ENCODE data around the gene SRRM4.
"Not testable (repeated sequence)": the region's sequence is repeated elsewhere in the genome, so short reads cannot be mapped to it uniquely, and the experiment has no call there.

SRRM4 gene

GRCh38 chr12:119008691-119009221, 27.4 kb downstream of the SRRM4 start:
- in situ Hi-C loops (cut with HindIII; ENCODE audit: low sequenced_read_pairs), result no loop called here

- in situ Hi-C loops (cut with HindIII; ENCODE audit: low sequenced_read_pairs), result no loop called here
Observed at GRCh38 chr12:119011231-119011630, 29.9 kb downstream of the SRRM4 start.

GRCh38 chr12:119012179-119012578, 30.8 kb downstream of the SRRM4 start:
- in situ Hi-C loops (cut with HindIII; ENCODE audit: low sequenced_read_pairs), result no loop called here

- in situ Hi-C loops (cut with HindIII; ENCODE audit: low sequenced_read_pairs), result no loop called here
Observed at GRCh38 chr12:119013023-119013422, 31.7 kb downstream of the SRRM4 start.

- in situ Hi-C loops (cut with HindIII; ENCODE audit: low sequenced_read_pairs), result no loop called here
Observed at GRCh38 chr12:119014368-119014767, 33.0 kb downstream of the SRRM4 start.

- in situ Hi-C loops (cut with HindIII; ENCODE audit: low sequenced_read_pairs), result no loop called here
Observed at GRCh38 chr12:119016715-119017114, 35.4 kb downstream of the SRRM4 start.

GRCh38 chr12:119019166-119019565, 37.8 kb downstream of the SRRM4 start:
- in situ Hi-C loops (cut with HindIII; ENCODE audit: low sequenced_read_pairs), result no loop called here

- in situ Hi-C loops (cut with HindIII; ENCODE audit: low sequenced_read_pairs), result no loop called here
Observed at GRCh38 chr12:119020406-119021360, 39.3 kb downstream of the SRRM4 start.

GRCh38 chr12:119024356-119024755, 43.0 kb downstream of the SRRM4 start:
- in situ Hi-C loops (cut with HindIII; ENCODE audit: low sequenced_read_pairs), result no loop called here

- in situ Hi-C loops (cut with HindIII; ENCODE audit: low sequenced_read_pairs), result no loop called here
Observed at GRCh38 chr12:119025786-119026185, 44.4 kb downstream of the SRRM4 start.

GRCh38 chr12:119033332-119033731, 52.0 kb downstream of the SRRM4 start:
- in situ Hi-C loops (cut with HindIII; ENCODE audit: low sequenced_read_pairs), result not testable (repeated sequence)

- in situ Hi-C loops (cut with HindIII; ENCODE audit: low sequenced_read_pairs), result no loop called here
Observed at GRCh38 chr12:119036878-119037825, 55.8 kb downstream of the SRRM4 start.

GRCh38 chr12:119044094-119044493, 62.8 kb downstream of the SRRM4 start:
- in situ Hi-C loops (cut with HindIII; ENCODE audit: low sequenced_read_pairs), result no loop called here

- in situ Hi-C loops (cut with HindIII; ENCODE audit: low sequenced_read_pairs), result no loop called here
Observed at GRCh38 chr12:119047641-119048040, 66.3 kb downstream of the SRRM4 start.

GRCh38 chr12:119050663-119051062, 69.3 kb downstream of the SRRM4 start:
- in situ Hi-C loops (cut with HindIII; ENCODE audit: low sequenced_read_pairs), result no loop called here

- in situ Hi-C loops (cut with HindIII; ENCODE audit: low sequenced_read_pairs), result no loop called here
Observed at GRCh38 chr12:119051474-119051873, 70.1 kb downstream of the SRRM4 start.

- in situ Hi-C loops (cut with HindIII; ENCODE audit: low sequenced_read_pairs), result no loop called here
Observed at GRCh38 chr12:119052001-119052400, 70.7 kb downstream of the SRRM4 start.

- in situ Hi-C loops (cut with HindIII; ENCODE audit: low sequenced_read_pairs), result no loop called here
Observed at GRCh38 chr12:119055977-119056376, 74.6 kb downstream of the SRRM4 start.

GRCh38 chr12:119060847-119061796, 79.8 kb downstream of the SRRM4 start:
- in situ Hi-C loops (cut with HindIII; ENCODE audit: low sequenced_read_pairs), result no loop called here

All from endothelial cell of hepatic sinusoid (primary cell).